NT2/D1 (cell line): ENCODE measurements around the gene C2CD3.

Experiments
- DNase-seq: peaks from one replicate; pipeline ENCODE4 v3.0.0-alpha.2; 2011; ENCODE audit warnings: low read depth, low spot score
- H3K27me3 ChIP-seq: 2 replicates; pipeline ENCODE4 v1.6.0; 2011; ENCODE audit warnings: mild to moderate bottlenecking; ENCODE audit not compliant: insufficient read length, insufficient read depth
- H3K36me3 ChIP-seq: 2 replicates; pipeline ENCODE4 v1.6.1; 2011; ENCODE audit warnings: mild to moderate bottlenecking, low read length, mixed read lengths; ENCODE audit not compliant: insufficient read depth, insufficient read length
- H3K4me1 ChIP-seq: 2 replicates; pipeline ENCODE4 v1.5.1; 2011; ENCODE audit not compliant: insufficient read depth, insufficient read length
- H3K4me3 ChIP-seq: 2 replicates; pipeline ENCODE4 v1.5.1; 2011; ENCODE audit warnings: low read depth; ENCODE audit not compliant: insufficient read length
- H3K9ac ChIP-seq: 2 replicates; pipeline ENCODE4 v1.6.0; 2011; ENCODE audit warnings: low read depth; ENCODE audit not compliant: insufficient read length
- H3K9me3 ChIP-seq: 2 replicates; pipeline ENCODE4 v1.5.1; 2011; ENCODE audit warnings: mild to moderate bottlenecking, low read length; ENCODE audit not compliant: insufficient read depth
- SUZ12 ChIP-seq: IDR thresholded peaks from 2 replicates; pipeline ENCODE4 v1.6.1; 2011; ENCODE audit not compliant: insufficient read length, insufficient read depth; ENCODE audit errors: extremely low read depth
- YY1 ChIP-seq: IDR thresholded peaks from 2 replicates; pipeline ENCODE4 v1.6.1; 2011; ENCODE audit not compliant: insufficient read length, insufficient read depth
- ZNF274 ChIP-seq: IDR thresholded peaks from 2 replicates; pipeline ENCODE4 v1.6.1; 2011; ENCODE audit warnings: mild to moderate bottlenecking, low read depth, low read length

The C2CD3 gene

DNA sequence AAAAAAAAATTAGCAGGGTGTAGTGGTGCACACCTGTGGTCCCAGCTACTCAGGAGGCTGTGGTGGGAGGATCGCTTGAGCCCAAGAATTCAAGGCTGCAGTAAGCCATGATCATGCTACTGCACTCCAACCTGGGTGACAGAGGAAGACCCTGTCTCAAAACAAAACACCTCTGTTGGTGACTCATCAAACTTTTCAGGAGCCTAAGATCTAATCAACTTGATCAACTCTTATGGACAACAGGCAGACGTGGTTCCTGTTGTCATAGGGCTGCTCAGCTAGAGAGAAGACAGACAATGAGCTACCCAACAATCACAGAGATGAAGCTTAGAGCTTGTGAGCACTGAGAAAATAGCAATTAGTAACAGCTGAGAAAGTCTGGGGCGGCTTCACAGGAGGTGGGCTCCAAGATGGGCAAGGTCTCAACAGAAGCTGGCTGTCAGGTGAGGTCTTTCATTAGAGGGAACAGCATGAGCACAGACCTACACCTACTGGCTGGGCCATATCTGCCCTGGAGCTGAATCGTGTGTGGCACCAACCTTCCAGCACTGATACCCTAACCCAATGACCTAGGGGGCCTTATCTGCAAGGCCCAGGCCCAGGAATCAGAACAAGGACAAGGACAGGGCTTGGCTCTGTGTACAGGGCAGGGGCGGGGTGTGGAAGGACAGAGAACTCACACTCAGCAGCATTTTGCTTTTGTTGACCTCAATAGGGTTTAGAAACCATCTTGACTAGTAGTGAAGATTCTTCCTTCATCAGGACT, 154.7 kb downstream of the C2CD3 start:
- Histone ChIP-seq H3K36me3 (peaks cover 53% of the 10 kb centered on the region), H3K27me3 (no peaks in the 10 kb centered on the region), H3K4me3 (no peak overlapping the region), H3K9ac (no peak overlapping the region), H3K4me1 (peaks cover 2% of the 10 kb centered on the region), H3K9me3 (no peaks in the 10 kb centered on the region)
- DNase-seq, result no peak
- no peak for TF ChIP-seq ZNF274
- TF ChIP-seq SUZ12, result no peak
- no peak for TF ChIP-seq YY1

DNA sequence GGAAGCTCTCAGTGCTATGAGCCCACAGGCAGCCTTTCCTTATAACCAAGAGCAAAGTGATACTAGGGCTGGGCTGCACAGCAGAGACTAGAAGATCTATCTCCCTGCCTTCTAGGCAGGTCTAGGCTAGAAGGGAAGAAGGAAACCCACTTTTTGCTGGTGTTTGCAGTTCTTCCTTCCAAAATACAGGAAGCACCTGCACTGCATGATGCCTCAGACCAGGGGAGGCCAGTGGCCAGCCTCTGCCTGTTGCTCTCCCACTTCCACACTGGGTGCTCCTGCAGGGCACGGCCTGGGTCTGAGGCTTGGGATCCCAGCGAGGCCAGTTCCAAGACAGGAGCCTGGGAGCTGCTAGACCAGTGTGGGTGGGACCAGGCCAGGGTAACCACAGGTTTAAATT, 155.9 kb downstream of the C2CD3 start:
- peaks cover 51% of the 10 kb centered on the region for H3K36me3 ChIP-seq
- no peak overlapping the region for H3K9ac ChIP-seq

DNA sequence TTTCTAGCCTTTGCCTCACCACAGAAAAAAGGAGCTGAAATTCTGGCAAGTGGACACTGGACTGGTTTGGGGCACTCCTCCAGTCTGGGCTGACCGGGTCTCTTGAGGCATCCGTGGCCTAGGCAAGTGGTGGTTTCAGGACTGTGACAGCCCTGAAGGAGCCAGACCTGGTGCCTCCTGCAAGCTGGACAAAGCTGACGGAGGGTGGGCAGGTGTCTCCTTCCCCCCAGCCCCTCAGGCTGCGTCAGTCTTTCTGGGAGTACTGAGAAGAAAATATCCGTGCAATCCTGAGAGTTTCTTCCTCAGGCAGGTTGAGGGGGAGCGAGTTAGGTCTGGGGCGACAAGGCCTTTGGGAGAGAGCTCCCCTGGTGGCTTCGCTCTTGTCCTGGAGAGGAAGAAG, 157.7 kb downstream of the C2CD3 start:
- no peak for TF ChIP-seq ZNF274
- no peak overlapping the region for H3K4me3 ChIP-seq
- peaks cover 41% of the 10 kb centered on the region for H3K36me3 ChIP-seq
- no peaks in the 10 kb centered on the region for H3K9me3 ChIP-seq
- H3K4me1 ChIP-seq, result no peaks in the 10 kb centered on the region
- no peak overlapping the region for H3K9ac ChIP-seq
- H3K27me3 ChIP-seq, result no peaks in the 10 kb centered on the region
- no peak for DNase-seq

More for the DNA sequence above, 155.9 kb downstream of the C2CD3 start:
- H3K27me3 ChIP-seq, result no peaks in the 10 kb centered on the region
- H3K4me1 ChIP-seq, result peaks cover 2% of the 10 kb centered on the region
- H3K4me3 ChIP-seq, result no peak overlapping the region
- TF ChIP-seq SUZ12 (no peak), YY1 (no peak), ZNF274 (no peak)
- no peak for DNase-seq
- H3K9me3 ChIP-seq, result no peaks in the 10 kb centered on the region

DNA sequence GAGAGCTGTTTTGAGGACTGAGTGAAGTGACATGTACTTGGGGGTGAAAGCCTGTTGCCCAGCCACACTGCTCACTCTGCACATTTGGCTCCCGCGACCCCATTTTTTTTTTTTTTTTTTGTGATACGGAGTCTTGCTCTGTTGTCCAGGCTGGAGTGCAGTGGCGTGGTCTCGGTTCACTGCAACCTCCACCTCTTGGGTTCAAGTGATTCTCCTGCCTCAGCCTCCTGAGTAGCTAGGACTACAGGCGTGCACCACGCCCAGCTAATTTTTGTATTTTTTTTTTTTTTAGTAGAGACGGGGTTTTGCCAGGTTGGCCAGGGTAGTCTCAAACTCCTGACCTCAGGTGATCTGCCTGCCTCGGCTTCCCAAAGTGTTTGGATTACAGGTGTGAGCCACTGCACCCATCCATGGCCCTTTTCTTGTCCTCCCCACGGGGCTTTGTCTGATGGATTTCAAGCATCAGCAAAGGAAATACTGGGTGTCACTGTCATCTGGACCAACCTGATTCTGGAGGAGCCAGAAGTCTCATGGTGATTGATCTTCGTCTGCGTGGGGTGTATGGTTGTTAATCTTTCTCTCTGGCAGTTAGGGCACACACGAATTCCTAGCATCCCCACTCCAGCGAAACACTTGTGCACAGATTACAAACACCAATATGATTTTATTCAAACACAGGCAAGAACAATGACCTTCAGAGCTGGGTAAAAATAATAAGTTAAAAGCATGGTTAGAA, 158.6 kb downstream of the C2CD3 start:
- Histone ChIP-seq H3K4me3 (no peak overlapping the region), H3K36me3 (peaks cover 34% of the 10 kb centered on the region), H3K9me3 (no peaks in the 10 kb centered on the region), H3K4me1 (no peaks in the 10 kb centered on the region), H3K9ac (no peak overlapping the region), H3K27me3 (no peaks in the 10 kb centered on the region)
- DNase-seq, result no peak
- TF ChIP-seq YY1, result no peak
- no peak for TF ChIP-seq SUZ12
- no peak for TF ChIP-seq ZNF274

DNA sequence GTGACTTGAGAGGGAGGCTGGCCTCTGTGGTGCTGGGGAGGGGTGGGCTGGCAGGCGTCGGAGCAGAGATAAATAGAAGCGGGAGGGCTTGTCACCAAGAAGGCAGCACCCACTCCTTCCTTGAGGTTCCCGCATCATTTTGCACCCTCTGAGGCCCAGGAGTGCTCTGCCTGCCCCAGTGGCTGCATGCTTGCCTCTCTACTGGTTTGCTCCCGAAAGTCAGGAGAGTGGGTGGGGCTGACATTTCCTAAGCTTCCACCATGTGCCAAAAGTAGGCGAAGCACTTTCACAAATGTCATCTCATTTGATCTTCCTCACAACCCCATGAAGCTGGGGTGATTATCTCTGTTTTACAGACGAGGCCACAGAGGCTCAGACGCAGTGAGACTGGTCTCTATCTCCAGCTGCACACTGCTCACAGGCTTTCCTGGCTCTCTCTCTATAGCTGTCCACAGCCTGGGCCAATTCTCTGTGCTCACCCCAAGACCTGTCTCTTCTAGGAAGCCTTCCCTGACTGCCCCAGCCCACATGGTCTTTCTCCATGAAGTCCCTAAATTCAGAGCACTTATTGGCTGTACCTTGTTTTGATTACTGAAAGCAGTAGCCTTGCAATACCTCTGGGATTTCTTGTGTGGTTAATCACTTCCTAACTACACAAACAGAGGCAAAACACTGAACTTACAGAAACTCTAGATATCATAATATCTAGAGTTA, 159.3 kb downstream of the C2CD3 start:
- peaks cover 30% of the 10 kb centered on the region for H3K36me3 ChIP-seq

DNA sequence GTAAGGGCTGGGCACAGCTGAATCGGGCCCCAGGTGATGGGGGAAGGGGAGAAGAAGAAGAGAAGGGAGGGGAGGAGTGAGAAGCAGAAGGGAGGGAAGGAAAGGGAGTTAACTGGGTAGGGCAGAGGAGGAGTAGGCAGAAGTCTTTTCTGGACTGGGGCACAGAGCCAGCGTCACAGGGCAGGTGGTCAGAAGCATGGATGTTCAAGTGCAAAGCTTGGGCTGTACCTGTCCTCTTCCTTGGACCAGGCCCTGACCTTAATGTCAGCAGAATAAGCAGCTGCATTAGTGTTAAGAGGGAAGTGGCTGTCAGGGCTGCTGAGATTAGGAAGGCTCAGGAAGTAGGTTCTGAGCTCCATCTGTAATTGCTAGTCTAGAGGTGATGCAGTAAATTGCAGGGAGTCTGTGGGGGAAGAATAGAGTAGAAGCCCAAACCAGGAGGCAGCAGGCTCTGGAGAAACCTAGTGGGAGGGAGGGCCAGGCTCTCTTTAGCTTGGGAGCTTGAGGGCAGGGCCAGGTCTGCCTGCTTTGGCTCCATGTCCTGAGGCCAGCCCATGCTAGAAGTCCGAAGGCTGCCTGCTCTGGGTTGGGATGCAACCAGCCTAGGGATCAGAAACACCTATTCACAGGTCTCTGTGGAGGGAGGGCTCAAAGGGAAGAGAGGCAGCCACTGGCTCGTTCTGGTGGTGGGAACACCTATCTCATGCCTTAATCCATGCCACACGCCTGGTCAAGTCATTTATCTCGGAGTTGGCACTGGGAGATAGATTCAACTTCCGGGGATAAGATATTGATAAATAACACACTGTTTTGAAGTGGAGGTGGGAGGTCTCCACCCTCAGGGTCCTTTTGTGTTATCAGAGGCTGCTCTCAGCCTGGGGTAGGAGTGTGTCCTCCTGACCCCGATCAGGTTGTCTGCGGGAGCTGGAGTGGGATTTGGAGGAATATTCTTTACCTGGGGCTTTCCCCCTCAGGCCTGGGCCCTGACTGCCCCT, 160.2 kb downstream of the C2CD3 start:
- TF ChIP-seq SUZ12 (no peak), ZNF274 (no peak), YY1 (no peak)
- H3K27me3 ChIP-seq, result no peaks in the 10 kb centered on the region
- DNase-seq, result no peak
- H3K4me1 ChIP-seq, result no peaks in the 10 kb centered on the region
- no peak overlapping the region for H3K9ac ChIP-seq
- H3K36me3 ChIP-seq, result peaks cover 26% of the 10 kb centered on the region
- no peak overlapping the region for H3K4me3 ChIP-seq
- H3K9me3 ChIP-seq, result no peaks in the 10 kb centered on the region

More for the DNA sequence above, 159.3 kb downstream of the C2CD3 start:
- no peaks in the 10 kb centered on the region for H3K27me3 ChIP-seq
- H3K9ac ChIP-seq, result no peak overlapping the region
- H3K4me1 ChIP-seq, result no peaks in the 10 kb centered on the region
- no peak overlapping the region for H3K4me3 ChIP-seq
- no peak for TF ChIP-seq SUZ12
- TF ChIP-seq ZNF274, result no peak
- no peak for TF ChIP-seq YY1
- no peaks in the 10 kb centered on the region for H3K9me3 ChIP-seq
- no peak for DNase-seq
